Spleen (tissue), 11 donors: ENCODE data around the gene INO80C. TPM values are rescaled to one million over a fixed set of nuclear protein-coding genes. Genes with fewer than 3 reads are reported as not detected.

ENCODE experiments used
- DNase-seq: peaks from one replicate; pipeline ENCODE4 v3.0.0-alpha.2; 2020
- H3K27ac ChIP-seq, 8 donors: fragments of 200-600 bp; sonication (generic) in 7 of 8; 1 replicate in 4 of 8; 2 replicates in 4 of 8; pipeline versions ENCODE4 v1.5.0 to v1.8.0; 2016 to 2021; ENCODE audit warnings: inconsistent platforms in 4 of 8, mild to moderate bottlenecking in 4 of 8, moderate library complexity in 1 of 8
- H3K27me3 ChIP-seq, 7 donors: fragments of 200-600 bp; sonication (generic) in 6 of 7; replicated peaks in 1 of 7; 1 replicate in 4 of 7; 2 replicates in 3 of 7; pipeline versions ENCODE4 v1.5.0 to v1.8.0; 2016 to 2021; ENCODE audit warnings: inconsistent platforms in 3 of 7, mild to moderate bottlenecking in 1 of 7
- H3K36me3 ChIP-seq, 6 donors: fragments of 200-600 bp; sonication (generic) in 5 of 6; 1 replicate in 4 of 6; 2 replicates in 2 of 6; pipeline versions ENCODE4 v1.5.0 to v1.8.0; 2016 to 2021; ENCODE audit warnings: inconsistent platforms in 2 of 6
- H3K4me1 ChIP-seq, 6 donors: fragments of 200-600 bp; sonication (generic) in 5 of 6; 1 replicate in 3 of 6; 2 replicates in 3 of 6; pipeline versions ENCODE4 v1.5.0 to v1.8.0; 2016 to 2021; ENCODE audit warnings: inconsistent platforms in 3 of 6
- H3K4me3 ChIP-seq, 8 donors: fragments of 200-600 bp; sonication (generic) in 7 of 8; 1 replicate in 4 of 8; 2 replicates in 4 of 8; pipeline versions ENCODE4 v1.5.0 to v1.8.0; 2016 to 2021; ENCODE audit warnings: inconsistent platforms in 4 of 8, mild to moderate bottlenecking in 4 of 8, moderate library complexity in 2 of 8
- H3K9me3 ChIP-seq, 8 donors: fragments of 200-600 bp; sonication (generic) in 7 of 8; 1 replicate in 4 of 8; 2 replicates in 4 of 8; pipeline versions ENCODE4 v1.5.0 to v1.8.0; 2016 to 2021; ENCODE audit warnings: inconsistent platforms in 4 of 8
- POLR2A ChIP-seq, 3 donors: fragments of 450-650 bp; IDR thresholded peaks; one replicate each; pipeline ENCODE4 v1.5.1; 2017; ENCODE audit warnings: antibody characterized with exemption in 3 of 3, mild to moderate bottlenecking in 1 of 3
- POLR2AphosphoS5 ChIP-seq, 3 donors: sonication (generic); formaldehyde crosslinking; IDR thresholded peaks; one replicate each; pipeline ENCODE4 v1.5.1; 2017; ENCODE audit warnings: antibody characterized with exemption in 3 of 3
- WGBS, 5 donors: extraction: QIAGEN DNeasy Blood & Tissue Kit in 3 of 5; methylation state at CpG; one replicate each; pipeline versions ENCODE4 v1.1.5 to v1.1.7; 2013 to 2018; 5-methylcytosine and 5-hydroxymethylcytosine counted together
- intact Hi-C: fragments of 100-400 bp; cut with DNase I; formaldehyde crosslinking; loops from one replicate; pipeline ENCODE4 v1.15.0; 2023; ENCODE audit warnings: low total_unique reads
- polyA plus RNA-seq, 3 donors: library from polyadenylated mRNA; stranded (reverse); fragments of 200-250 nt; gene quantifications; one replicate each; pipeline ENCODE4 v1.2.1, GENCODE V29; 2013
- total RNA-seq, 7 donors: library from RNA; depleted of rRNA in 3 of 7; stranded (reverse); fragments of >200 nt in 3 of 7; fragmentation: NEBNext Ultra II Directional in 4 of 7; extraction: Animal tissue kit (Norgen Biotek cat#: 25700) in 4 of 7; gene quantifications; one replicate each; pipeline versions ENCODE4 v1.1.0 to v1.2.1, GENCODE V29; 2016 to 2021
- TF ChIP-seq, protein P1 (sequence below), 11 experiments: fragments of 200-600 bp in 7 of 11; fragments of 450-650 bp in 4 of 11; sonication (generic) in 4 of 11; IDR thresholded peaks in 8 of 11; conservative IDR thresholded peaks in 3 of 11; 1 replicate in 7 of 11; 2 replicates in 4 of 11; pipeline versions ENCODE4 v1.4.0 to v1.8.0; 2016 to 2021; ENCODE audit warnings: antibody characterized with exemption in 11 of 11, inconsistent platforms in 4 of 11, mild to moderate bottlenecking in 1 of 11
- donor health status: healthy with polysubstance abuse.
- donor health status: DM: no; HTN: no; CAD: no; lungs with moderate emphysema.
- donor health status: DM: no; HTN: no; CAD: no.
- donor health status: Bipolar disorder and iron deficiency.
- donor health status: healthy.
- donor health status: DM: no; HTN: no; CAD: no.
- donor health status: DM: yes; HTN: yes; CAD: no.

The INO80C gene
- total and polyA plus RNA-seq, 10 donors: 18.9 to 57.5 (median 34.5) TPM

DNA sequence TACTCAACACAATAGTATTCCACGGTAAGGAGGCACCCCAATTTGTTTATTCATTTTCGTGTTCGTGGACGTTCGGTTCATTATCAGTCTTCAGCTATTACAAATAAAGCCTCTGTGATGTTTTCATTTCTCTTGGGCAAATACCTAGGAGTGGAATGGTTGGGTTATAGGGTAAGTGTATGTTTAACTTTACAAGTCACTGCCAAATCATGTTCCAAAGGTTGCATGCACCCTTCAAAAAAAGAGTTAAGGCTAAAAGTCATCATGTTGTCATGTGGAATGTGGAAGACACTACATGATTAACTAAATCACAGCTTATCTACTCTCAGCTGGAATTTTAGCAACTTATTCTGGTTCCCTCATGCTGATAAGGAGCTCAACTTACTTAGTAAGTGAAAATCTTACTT, 15.8 kb downstream of the INO80C start:
- Histone ChIP-seq H3K27ac (peak overlapping the region in 3 of 8 donors; percentile 5 to 53 (median 5)), H3K4me3 (no peak overlapping the region), H3K27me3 (no peaks in the 10 kb centered on the region), H3K9me3 (no peaks in the 10 kb centered on the region), H3K36me3 (peaks cover 0 to 2% (median 0%) of the 10 kb centered on the region in 6 donors), H3K4me1 (peaks cover 0 to 48% (median 6%) of the 10 kb centered on the region in 6 donors)
- WGBS, 5 donors: 92 to 98% (median 97%) methylated on average over 5 of the region's 5 CpGs
- no peak for DNase-seq
- TF ChIP-seq POLR2A (IDR thresholded peaks at IDR 0.05) (no peak), POLR2AphosphoS5 (IDR thresholded peaks at IDR 0.05) (no peak)
- TF ChIP-seq, protein P1, sequence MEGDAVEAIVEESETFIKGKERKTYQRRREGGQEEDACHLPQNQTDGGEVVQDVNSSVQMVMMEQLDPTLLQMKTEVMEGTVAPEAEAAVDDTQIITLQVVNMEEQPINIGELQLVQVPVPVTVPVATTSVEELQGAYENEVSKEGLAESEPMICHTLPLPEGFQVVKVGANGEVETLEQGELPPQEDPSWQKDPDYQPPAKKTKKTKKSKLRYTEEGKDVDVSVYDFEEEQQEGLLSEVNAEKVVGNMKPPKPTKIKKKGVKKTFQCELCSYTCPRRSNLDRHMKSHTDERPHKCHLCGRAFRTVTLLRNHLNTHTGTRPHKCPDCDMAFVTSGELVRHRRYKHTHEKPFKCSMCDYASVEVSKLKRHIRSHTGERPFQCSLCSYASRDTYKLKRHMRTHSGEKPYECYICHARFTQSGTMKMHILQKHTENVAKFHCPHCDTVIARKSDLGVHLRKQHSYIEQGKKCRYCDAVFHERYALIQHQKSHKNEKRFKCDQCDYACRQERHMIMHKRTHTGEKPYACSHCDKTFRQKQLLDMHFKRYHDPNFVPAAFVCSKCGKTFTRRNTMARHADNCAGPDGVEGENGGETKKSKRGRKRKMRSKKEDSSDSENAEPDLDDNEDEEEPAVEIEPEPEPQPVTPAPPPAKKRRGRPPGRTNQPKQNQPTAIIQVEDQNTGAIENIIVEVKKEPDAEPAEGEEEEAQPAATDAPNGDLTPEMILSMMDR (IDR thresholded peaks at IDR 0.05 in 8 of 11, conservative IDR thresholded peaks at IDR 0.05 in 3 of 11): no peak
- intact Hi-C loops: no loop called here

DNA sequence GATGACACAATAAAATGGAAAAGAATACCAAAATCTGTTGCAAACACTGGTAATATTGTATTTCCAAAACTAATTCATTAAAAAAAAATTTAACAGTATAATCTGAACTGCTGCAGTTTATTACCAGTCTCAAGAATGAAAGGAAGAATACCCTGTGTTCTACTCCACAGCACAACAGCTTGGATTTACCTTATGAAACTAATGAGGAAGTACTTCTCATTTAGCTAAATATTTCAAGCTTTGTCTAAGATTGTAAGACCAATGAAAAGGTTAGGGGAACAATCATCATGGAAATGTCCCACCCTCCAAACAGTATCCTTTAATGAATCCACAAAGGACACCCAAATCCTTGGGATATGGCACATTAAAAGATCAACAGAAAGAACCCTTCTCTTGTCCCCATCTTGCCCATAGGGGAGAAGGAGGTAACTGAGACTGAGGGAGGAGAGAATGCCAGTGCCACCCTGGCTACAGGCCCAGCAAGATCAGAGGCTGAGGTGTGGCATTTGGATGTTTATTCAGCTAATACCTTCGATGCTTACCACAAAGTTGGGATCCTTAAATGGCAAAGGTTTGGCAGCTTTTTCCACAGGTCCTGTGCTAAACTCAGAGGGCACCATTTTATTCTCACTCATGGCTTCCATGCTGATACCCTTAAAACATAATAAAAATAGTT, 17.7 kb downstream of the INO80C start:
- no peaks in the 10 kb centered on the region for H3K9me3 ChIP-seq
- H3K27ac ChIP-seq: peak overlapping the region in 3 of 8 donors; percentile 5 to 53 (median 5)
- H3K4me3 ChIP-seq: no peak overlapping the region
- H3K27me3 ChIP-seq: no peaks in the 10 kb centered on the region
- H3K4me1 ChIP-seq: peaks cover 0 to 48% (median 6%) of the 10 kb centered on the region in 6 donors
- no peak for TF ChIP-seq POLR2AphosphoS5 (IDR thresholded peaks at IDR 0.05)
- no peak for TF ChIP-seq POLR2A (IDR thresholded peaks at IDR 0.05)
- TF ChIP-seq, protein P1 (IDR thresholded peaks at IDR 0.05 in 8 of 11, conservative IDR thresholded peaks at IDR 0.05 in 3 of 11): no peak
- DNase-seq: no peak
- H3K36me3 ChIP-seq: peaks cover 0 to 8% (median 0%) of the 10 kb centered on the region in 6 donors
- 67 to 95% (median 91%) methylated on average over 1 of the region's 1 CpG for WGBS, 5 donors
- intact Hi-C loops: no loop called here

DNA sequence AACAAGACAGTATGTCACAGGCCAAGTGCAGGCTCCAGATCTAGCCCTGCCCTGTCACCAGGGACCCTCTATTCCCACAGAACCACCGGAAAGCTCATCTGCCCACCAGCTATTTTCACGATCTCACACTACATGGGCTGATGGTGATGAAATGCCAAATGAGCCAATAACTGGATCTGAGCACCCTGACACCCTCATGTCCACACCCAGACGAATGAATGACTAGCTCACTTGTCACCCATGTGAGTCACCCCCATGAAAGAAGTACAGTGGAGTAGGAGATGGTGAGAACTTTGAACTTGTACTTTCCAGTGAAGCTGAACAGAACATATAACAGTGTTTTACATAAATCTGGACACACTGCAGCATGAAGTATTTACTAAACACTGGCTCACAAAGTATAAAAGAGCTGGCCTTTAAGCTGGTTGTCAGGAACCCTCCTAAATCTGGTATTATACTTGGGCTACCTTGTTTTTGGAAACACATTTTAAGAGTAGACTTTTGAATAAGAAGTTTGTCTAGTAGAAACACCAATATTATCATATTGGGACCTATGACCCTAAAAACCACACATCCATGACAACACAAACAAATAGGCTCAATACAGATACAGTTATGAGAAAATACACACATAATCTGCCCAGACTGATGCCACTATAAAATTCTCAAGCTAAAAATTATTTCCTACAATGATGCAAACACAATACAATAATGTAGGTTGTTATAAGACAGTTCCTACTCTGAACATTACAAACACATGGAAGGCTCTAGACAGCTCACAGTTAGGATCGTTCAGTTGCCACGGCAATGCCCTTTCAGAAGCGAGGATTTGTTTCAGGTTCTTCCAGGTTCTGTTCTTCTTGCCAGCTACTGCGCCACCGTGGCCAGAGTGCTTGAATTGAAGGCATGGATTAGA, 19.0 kb downstream of the INO80C start:
- H3K4me3 ChIP-seq: no peak overlapping the region
- H3K27ac ChIP-seq: peak overlapping the region in 1 of 8 donors; percentile 27
- 76 to 87% (median 83%) methylated on average over 8 of the region's 8 CpGs for WGBS, 5 donors
- H3K36me3 ChIP-seq: peaks cover 0 to 17% (median 0%) of the 10 kb centered on the region in 6 donors
- TF ChIP-seq POLR2AphosphoS5 (IDR thresholded peaks at IDR 0.05) (no peak), POLR2A (IDR thresholded peaks at IDR 0.05) (no peak)
- TF ChIP-seq, protein P1 (IDR thresholded peaks at IDR 0.05 in 8 of 11, conservative IDR thresholded peaks at IDR 0.05 in 3 of 11): no peak
- H3K4me1 ChIP-seq: peaks cover 0 to 48% (median 6%) of the 10 kb centered on the region in 6 donors
- H3K9me3 ChIP-seq: no peaks in the 10 kb centered on the region
- H3K27me3 ChIP-seq: no peaks in the 10 kb centered on the region
- no peak for DNase-seq
- intact Hi-C loops: no loop called here

DNA sequence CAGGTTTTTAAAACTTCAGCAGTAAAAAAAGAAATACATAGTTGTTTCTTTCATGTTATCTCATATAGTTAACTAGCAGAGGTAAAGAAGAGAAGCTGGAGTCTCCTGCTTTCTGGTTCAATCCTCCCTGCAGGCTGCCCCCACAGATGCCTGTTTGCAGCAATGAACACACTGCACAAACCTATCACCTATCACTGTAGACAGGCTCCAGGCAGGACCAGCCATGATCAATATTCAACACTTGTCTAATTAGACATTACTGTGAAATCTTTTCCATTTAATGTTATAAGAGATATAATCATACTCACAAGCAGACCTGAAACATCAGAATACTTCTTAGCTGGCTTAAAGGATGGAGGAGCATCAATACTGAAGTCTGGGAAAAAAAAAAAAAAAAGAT, 19.8 kb downstream of the INO80C start:
- TF ChIP-seq POLR2A (IDR thresholded peaks at IDR 0.05) (no peak), POLR2AphosphoS5 (IDR thresholded peaks at IDR 0.05) (no peak)
- TF ChIP-seq, protein P1 (IDR thresholded peaks at IDR 0.05 in 8 of 11, conservative IDR thresholded peaks at IDR 0.05 in 3 of 11): no peak
- no peaks in the 10 kb centered on the region for H3K9me3 ChIP-seq
- H3K27ac ChIP-seq: peak overlapping the region in 2 of 8 donors; percentile 4 to 44
- H3K4me1 ChIP-seq: peaks cover 0 to 43% (median 6%) of the 10 kb centered on the region in 6 donors
- H3K36me3 ChIP-seq: peaks cover 0 to 25% (median 0%) of the 10 kb centered on the region in 6 donors
- H3K4me3 ChIP-seq: no peak overlapping the region
- no peak for DNase-seq
- intact Hi-C loops: no loop called here
- H3K27me3 ChIP-seq: no peaks in the 10 kb centered on the region
